NCI-H510A treated with DMSO at 0.1 percent for 48 hours (cell line): Measurements from ENCODE around the gene SKAP1.
"Not testable (repeated sequence)": the region's sequence is repeated elsewhere in the genome, so short reads cannot be mapped to it uniquely, and the experiment has no call there.

ENCODE experiments used
- DNase-seq: peaks from one replicate; lab custom pipeline; 2025; lab: John Stamatoyannopoulos, UW

SKAP1 gene

GRCh38 chr17:48445248-48445620 lies 15.2 kb upstream of the SKAP1 start:
- DNase-seq: no peak

DNA sequence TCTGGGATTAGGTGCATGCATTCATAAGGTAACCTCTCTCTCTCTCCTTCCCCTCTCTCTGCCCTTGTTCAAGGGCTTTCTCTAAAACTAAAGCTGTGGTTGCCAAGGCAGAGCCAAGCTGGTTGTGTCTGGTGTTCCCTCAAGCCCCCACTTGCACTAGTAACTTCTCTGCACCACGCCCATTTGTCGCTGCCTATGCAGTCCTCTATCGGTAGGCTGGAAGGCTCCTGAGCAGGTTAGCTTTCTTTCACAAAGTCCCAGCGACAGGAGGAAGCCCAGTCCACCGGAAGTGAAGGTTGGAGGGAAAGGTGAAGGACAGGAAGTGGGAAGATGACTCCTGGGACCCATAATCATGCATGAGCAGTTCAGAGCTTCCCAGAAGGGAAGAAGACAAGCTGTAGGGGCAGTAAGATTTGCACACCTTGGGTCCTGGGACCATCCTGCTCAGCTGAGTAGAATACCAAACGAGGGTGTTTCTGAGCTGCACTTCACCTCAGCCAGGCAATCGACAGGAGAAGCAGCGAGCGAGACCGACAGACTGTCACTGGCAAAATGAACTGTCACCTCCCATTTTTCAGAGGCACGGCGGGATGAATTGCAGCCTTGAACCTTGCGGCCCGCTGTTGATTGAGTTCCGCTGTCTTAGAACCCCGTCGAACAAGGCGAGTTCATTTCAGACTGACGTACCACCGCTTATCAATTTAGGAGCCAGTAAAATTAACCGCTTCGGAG lies 14.7 kb upstream of the SKAP1 start:
- DNase-seq: no peak

DNA sequence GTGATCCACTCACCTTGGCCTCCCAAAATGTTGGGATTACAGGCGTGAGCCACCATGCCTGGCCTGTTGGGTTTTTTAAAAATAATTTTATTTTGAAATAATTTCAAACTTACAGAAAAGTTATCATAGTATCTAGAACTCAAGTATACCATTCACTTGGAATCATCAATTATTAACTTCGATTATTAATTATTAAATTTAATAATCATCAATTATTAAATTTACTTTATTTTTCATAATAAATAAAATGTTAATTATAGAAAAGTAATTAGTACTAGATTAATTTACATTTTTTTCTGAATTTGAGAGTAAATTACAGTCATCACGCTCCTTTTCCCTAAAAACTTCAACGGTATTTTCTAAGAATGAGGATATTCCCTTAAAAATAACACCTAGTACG lies 13.7 kb upstream of the SKAP1 start:
- no peak for DNase-seq

- DNase-seq: no peak
Observed at GRCh38 chr17:48442819-48443218, 12.8 kb upstream of the SKAP1 start.

GRCh38 chr17:48441862-48442261 lies 11.8 kb upstream of the SKAP1 start:
- no peak for DNase-seq

DNA sequence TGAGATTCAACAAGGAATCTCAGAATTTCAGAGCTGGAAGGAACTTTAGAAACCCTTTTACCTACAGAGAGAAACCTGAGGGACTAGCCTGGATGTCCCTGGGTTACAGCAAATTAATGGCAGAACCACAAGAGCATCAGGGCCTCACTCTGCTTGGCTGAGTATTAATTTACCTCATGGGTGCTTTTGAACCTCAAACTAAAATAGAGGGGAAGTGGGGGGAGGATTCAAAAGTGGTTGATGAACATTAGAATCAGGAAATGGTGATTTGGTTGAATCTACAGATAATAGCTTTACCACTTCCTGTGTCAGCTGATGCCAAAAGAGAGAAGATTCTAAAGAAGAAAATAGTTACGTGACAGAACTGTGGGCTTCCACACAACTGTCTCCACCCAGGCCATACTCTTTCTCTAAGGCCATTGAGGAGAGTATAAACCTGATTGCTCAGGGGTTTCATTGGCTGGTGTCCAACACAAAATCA lies 11.3 kb upstream of the SKAP1 start:
- no peak for DNase-seq

DNA sequence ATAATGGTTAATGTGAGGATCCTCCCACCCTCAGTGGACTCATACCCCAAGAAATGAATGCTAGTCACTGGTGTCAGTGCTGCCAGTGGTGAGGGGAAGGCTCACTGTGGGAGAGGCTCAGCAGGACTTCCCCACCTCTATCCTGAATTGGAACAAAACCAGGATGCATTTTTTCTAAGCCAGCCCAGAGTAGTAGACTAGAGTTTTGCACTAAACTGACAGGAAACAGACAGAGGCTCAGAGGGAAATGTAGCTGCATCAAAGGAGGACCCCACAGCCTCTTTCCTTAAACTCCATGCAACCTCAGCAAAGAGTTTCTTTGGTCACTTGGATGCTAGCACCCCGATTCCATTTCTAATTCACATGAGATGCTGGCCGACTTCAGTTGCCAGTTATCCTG lies 10.7 kb upstream of the SKAP1 start:
- no peak for DNase-seq

DNA sequence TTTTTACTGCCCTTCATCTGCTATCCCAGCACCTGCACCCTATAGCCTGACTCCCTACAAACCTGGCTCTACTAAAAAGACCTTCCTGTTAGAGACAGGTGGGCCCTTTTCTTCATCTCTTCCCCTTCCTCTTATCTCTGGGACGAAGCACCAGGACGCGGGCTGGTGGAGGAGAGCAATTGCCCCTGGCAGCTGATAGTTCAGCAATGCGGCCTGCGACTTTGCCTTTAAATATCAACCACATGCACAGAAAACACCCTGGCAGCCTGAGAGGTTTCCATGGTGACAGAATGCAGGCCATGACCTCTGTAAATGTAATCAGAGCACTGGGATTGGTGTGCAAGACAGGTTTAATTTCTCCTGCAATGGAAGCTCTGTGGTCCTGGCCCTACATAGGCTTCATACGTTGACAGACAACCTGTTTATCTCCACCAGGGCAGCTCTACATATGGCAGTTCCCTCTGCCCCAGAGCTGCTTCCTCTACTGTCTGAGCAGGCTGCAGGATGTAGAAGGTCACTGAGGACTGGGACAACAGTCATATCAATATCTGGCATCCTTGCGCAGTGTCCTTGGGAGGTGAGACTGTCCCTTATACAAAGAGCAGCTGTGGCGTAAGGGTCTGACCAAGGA lies 10.0 kb upstream of the SKAP1 start:
- no peak for DNase-seq

GRCh38 chr17:48439110-48439850 lies 9.3 kb upstream of the SKAP1 start:
- no peak for DNase-seq

DNA sequence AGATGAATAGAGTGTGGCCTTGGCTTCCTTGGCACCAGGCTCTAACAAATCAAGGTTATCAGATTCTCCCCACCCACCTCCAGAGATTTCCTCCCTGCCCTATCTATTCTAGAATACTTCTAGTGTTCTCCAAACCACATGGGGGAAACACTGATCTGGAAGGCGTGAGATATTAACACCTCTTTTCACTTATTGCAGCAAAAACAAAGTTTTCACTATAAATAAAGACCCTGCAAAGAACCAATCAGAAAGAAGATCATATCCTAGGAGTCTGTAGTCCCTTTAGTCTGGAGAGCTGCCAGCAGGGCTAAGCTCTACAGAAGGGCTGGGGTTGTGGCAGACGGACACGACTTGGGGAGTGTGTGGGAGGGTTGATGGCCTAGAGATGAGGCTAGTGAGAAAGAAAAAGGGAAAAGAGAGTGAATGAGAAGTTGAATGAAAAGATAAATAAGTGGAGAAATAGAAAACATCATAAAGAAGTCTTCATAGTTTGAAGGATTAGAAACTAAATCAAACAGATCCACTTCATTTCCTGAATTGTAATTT lies 8.6 kb upstream of the SKAP1 start:
- DNase-seq: no peak

GRCh38 chr17:48433896-48434295 lies 3.9 kb upstream of the SKAP1 start:
- no peak for DNase-seq

GRCh38 chr17:48432820-48433775 lies 3.1 kb upstream of the SKAP1 start:
- no peak for DNase-seq

GRCh38 chr17:48429156-48429555 lies 858 bp downstream of the SKAP1 start:
- no peak for DNase-seq

GRCh38 chr17:48427598-48427997 lies 2.4 kb downstream of the SKAP1 start:
- no peak for DNase-seq

DNA sequence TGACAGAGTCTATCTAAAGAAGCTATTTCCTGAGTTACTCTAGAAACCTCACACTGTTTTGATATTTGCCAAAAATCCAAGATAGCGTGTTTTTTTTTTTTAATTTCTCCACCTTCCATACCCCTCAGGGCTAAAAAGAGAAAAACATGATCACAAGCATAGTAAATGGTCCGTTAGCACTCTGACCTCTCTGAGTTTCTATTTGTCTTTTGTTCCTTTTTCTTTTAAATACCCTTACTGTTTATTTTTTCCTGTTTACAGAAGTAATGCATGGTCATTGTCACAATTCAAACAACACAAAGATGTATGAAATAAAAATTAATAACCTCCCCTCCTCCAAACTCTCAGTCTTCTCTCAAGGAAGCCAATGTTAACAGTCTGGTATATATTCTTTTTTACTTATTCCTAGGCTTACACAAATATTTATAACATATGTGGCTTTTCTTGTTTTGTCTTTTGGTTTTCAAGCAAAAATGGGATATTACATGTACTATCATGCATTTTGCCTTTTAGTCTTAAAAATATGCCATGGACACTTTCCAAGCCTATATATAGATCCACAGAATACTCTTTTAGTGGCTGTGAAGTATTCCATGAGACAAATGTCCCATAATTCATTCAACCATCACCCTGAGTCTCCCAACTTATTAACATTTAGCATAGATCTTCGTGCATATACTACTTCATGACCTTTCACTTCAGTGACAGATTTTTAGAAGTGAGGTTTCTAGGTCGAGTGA lies 3.1 kb downstream of the SKAP1 start:
- DNase-seq: no peak

- no peak for DNase-seq
Observed at GRCh38 chr17:48426019-48426665, 3.9 kb downstream of the SKAP1 start.

DNA sequence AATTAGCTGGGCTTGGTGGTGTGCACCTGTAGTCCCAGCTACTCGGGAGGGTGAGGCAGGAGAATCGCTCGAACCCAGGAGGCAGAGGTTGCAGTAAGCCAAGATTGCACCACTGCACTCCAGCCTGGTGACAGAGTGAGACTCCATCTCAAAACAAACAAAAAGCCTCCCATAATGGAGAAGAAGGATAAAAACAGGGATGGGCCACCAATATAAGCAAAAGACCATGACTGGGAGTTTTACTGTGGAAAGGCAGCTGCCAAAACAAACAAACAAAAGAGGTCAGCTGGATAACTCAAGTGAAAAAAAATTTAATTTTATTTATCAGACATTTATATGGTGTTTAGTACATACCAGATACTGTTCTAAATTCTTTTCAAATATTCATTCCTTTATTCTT lies 8.0 kb downstream of the SKAP1 start:
- DNase-seq: not testable (repeated sequence)

DNA sequence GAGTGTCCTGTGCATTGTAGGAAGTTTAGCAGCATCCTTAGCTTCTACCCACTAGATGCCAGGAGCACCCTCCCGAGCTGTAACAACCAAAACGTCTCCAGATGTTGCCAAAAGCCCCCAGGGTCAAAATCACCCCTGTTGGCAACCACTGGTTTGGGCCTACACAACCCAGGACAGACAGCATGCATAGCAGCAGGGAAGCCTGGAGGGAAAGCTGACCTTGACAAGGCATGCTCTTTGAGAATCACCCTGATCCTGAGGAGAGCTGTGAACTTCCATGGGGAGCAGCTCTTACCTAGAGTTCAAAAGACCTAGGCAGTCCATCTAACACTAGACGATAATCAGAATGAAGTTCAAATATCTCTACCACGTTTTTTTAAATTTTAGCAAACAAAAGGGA lies 9.2 kb downstream of the SKAP1 start:
- no peak for DNase-seq

- no peak for DNase-seq
Observed at GRCh38 chr17:48416971-48417370, 13.0 kb downstream of the SKAP1 start.

DNA sequence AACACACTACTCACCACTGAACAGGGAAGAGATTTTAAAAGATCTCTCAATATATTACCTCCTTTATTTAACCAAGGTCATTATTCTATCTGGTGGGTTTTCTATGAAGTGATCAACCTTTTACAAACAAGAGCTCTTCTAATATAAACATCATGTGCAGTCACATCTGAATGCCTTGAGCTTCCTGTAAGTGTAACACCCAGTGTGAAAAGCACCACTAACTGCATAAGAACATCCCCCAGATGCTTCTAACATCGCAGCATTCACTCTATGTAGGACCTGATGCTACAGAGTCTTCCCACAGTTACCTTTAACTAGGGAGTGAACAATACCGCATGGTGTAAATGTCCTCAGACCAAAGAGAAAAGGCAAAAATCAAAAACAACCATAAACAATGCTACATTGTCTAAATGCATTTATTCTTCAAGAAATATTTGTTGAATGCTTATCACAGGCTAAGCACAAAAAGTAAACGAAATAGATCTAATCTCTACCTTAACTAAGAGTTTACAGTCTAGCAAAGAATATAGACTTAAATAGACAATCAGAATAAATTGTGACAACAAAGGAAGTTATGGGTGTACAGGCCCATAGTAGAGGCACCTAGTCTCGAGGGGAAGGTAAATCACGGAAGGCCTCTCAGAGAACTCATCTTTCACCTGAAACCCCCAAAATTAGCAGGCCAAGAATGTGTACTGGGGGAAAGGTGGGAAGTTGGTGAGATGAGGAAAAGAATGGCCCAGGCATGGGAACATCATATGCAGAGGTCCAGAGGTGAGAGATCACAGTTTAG lies 16.2 kb downstream of the SKAP1 start:
- DNase-seq: no peak
